HG02938 (cell line): Measurements from ENCODE around the gene MAGI2.

Source experiments
- ATAC-seq: cut with Tn5 transposase; IDR thresholded peaks from one replicate; pipeline ENCODE4 v1.9.1; 2021; ENCODE audit warnings: mild to moderate bottlenecking, moderate library complexity; ENCODE audit not compliant: unreplicated experiment

Gene MAGI2

DNA sequence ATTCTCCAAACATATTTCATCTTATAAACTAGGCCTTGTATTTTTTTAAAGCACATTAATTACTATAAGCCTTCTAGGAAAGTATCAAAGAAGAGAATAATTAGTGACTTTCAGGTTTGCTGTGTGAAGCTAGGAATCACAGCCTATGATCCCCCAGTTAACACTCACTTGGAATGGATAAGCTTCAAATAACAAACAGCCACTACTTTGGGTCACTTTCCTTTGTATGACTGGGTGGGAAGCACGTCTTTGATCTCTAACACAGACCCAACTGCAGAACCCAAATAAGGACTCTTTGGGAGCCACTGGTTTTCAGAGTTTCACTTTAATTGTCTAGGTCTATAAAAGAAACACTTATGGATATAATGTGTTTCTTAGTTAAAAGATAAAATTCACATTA is 769.3 kb downstream of the MAGI2 start:
- ATAC-seq = no peak

DNA sequence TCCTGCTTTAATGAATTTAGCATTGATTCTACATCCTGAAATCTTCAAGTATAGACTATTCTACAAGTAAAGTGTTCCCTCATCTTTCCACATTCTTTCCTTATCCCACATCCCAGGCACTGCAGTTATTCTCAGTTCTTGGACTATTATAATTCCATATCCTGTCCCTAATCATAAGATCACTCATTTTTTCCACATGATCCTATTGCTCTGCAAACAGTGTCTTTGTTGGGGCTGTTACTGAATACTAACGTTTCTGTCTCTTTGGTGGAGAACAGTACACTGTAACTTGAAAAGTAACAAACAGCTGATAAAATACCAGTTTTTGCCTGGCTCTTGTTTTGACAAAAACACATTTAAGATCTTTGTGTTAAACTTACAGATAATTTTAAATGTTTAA is 769.9 kb downstream of the MAGI2 start:
- ATAC-seq = no peak

DNA sequence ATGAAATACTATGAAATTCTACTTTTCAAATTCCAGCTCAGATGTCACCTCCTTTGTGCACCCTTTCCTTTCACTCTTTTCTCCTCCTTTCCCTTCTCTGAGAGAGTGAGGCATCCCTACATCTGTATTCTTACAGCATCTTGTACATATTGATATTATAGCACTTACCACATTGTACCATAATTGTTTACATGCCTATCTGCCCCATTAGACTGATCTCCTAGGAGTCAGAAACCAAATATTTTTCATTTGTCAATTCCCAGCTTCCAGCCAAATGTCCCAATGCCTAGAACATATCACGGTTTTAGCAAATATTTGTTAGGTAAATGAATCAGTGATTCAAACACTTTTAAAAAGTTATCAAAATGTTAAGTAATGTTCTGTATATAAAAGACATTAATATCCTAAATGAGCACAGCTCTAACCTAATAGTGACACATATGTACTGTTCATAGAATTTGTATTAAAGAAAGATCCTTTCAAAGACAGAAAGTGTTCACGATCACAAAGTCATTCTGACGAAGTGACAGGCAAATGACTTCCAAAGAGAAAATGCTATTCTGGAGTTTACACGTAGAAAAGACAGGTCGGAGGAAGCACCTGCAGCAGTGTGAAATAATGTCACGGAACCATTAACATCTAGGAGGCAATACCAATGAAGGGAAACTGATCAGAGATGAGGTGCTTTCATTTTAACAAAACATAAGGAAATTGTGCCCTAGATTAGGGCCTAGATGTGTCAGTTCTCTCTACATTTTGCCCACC is 774.2 kb downstream of the MAGI2 start:
- ATAC-seq = no peak

DNA sequence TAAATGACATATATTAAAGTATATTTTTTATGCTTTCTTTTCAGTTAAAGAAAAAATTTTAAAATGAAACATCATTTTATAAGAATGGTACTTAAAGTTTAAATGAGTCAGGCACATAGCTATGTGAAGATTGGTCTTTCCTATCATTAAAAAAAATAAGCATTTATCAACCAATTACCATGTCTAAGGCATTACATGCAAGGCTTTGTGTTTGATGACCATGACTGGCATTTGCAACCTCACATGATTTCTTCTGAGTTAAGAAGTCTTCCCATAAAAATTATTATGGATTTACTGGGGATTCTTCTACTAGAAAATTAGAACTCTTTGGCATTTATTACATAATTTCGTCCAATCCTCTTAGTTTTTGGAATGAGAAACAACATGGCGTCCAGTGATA is 776.1 kb downstream of the MAGI2 start:
- ATAC-seq = no peak

DNA sequence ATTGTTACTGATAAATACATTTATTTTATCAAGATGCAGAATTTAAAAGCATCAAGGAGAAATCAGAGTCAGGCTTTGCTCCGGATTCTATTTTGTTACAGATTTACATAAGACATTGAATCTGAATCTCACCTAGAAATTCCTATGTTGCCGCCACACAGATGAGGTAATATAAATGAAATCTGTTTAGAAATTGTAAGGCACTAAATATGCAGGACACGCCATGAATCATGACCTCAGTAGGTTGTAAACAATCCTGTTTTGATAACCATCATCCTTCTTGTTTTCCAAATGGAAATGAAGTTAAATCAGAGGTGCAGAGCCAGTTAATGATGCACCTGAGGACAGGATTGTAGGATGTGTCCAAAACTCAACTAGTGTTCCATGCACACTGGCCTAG is 778.0 kb downstream of the MAGI2 start:
- ATAC-seq = no peak

DNA sequence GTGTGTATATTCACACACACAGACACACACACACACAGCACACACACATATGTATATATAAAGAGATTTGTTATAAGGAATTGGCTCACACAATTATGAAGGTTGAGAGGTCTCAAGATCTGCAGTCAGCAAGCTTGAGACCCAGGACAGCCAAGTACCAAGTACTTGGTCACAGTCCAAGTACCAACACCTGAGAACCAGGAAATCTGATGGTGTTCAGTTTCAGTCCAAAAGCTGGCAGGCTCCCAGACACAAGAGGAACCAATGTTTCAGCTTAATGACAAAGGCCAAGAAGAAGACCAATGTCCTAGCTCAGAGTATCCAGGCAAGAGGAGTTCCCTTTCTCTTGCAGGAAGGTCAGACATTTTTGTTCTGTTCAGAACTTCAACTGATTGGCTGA is 780.2 kb downstream of the MAGI2 start:
- no peak for ATAC-seq

DNA sequence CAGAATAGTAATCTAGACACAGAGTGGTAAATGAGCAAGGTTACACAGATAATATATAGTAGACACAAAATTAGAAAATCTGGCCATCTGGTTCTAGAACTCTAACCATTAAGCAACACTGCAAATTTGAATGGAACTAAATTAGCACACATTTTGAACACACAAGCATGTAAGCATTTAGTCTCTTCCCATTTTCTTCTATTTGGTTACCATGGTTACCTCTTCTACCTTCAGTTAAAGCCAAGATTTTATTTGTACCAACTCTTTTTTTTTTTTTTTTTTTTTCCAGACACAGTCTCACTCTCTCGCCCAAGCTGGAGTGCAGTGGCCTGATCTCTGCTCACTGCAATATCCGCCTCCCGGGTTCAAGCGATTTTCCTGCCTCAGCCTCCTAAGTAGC is 790.5 kb downstream of the MAGI2 start:
- ATAC-seq = no peak

DNA sequence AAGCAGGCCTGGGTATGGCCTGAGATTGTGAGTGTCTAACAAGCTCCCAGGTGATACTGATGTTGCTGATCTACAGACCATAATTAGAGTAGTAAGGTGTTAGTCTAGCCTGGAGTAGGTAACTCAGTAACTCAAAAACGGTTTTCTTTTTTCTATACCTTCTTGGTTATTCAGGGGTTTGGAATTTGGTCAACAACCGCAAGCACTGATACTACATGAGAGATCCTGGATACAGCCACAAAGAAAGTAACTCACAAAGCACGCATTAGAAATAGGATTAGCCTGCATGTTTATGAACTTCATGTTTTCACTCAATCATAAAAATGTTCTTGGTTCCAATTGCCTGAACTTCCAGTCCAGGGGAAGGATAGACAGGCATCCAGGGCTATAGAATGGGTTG is 803.5 kb downstream of the MAGI2 start:
- no peak for ATAC-seq

DNA sequence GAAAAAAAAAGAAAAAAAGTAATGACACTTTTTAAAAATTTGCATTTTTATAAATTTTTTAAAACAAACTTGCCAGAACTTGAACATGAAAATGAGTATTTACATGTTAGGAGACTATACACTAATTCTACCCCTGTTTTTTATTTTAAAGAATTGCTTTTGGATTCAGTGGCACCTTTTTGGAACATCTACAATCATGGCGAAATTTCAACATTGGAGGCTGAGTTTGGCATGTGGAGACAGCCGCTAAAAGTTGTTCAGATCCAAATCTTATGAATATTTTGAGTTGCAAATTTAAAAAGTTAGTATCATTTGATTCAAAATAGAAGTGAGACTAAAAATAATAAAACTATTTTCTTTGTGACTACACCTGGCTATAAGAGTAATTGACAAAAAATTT is 804.2 kb downstream of the MAGI2 start:
- no peak for ATAC-seq

DNA sequence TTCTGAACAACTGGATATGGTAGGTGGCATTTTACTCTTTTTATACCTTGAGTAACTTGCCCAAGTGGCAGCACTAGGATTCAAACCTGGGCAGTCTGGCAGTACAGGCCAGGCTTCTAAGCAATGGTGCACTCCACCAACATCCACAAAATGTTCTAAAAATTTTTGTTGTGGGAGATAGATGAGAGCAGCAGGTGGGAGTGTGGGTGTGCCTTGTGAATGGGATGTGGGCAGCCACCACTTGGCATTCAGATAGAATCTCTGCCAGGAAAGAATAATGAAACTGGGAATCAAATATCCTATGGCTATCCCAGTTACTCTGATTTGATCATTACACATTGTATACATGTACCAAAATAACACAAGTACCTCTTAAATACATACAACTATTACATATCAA is 810.7 kb downstream of the MAGI2 start:
- no peak for ATAC-seq

DNA sequence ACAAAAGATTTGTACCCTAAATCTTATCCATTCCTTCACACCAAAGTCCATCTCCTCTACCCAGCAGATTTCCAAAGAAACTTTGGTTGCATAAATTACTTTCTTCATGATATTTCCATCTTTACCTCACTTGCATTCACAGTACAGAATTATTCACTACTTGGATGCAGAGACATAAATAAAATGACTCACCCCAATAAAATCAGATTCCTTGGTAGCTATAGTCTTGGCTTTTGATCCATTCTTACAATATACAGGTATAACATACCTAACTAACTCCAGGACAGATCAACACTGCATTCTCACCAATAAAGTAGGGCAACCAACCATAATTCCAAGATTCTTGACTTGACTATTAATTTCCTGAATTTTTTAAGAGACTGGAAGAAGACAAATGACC is 815.1 kb downstream of the MAGI2 start:
- ATAC-seq = no peak

DNA sequence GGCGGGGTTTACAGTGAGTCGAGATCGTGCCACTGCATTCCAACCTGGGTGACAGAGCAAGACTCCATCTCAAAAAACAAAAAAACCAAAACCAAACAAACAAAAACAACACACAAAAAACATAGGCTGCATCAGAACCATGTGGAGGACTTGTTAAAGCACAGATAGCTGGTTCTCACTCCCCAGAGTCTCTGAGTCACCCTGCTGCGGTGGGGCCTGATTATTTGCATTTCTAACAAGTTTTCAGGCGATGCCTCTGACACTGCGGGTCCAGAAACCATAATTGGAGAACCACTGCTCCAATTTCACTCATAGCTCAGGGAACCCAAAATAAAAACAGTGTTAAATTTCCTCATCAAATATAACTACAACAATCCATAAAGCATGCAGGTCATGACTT is 816.7 kb downstream of the MAGI2 start:
- ATAC-seq = no peak

DNA sequence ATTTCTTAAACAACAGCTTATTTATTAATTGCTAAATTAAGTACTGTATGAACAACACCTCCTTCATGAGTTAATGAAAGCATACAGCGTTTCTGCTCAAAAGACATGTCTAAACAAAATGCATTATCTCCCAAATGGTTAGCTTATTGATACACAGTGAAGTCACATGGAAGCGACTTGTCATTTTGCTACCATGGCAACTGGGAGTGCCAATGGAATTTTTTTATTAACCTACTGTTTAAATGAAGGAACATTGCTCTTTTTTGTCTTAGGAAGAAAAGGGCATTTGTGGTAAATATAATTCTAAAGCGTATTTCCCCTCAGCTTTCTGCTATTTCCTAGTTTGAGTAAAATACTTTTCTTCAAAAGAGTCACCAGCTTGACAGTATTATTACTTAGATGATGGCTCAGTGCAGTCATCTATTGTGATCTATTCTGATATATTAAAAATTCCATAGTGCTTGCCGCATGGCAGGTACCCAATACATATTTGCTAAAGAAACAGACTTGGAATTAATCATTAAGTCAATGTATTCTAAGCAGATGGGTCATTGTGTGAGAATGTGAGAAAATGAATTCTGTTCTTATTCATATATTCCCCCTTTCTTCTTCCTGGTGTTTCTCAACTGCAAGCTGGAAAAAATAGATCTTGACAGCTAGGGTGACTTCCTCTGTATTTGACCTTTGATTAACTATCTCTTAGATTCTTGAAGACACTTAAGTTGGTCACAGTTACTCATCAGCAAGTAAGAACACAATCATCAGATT is 818.3 kb downstream of the MAGI2 start:
- no peak for ATAC-seq

DNA sequence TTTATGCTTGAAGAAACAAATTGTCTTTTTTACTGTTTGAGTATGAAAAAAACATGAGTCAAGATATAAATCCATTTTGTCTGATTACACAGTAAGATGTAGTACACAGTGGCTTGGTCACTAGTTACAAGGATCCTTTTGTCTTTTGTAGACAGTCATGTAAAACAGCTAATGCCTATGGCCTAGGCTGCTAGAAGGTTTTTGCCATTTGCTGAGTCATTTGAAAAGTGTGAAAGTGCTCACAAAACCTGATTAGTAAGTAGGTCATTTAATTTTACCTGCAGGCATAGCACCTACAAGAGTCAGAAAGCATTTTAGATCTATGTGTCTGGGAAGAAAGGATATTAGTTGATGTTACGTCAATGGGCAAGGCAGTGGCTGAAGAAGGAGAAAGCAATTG is 819.4 kb downstream of the MAGI2 start:
- no peak for ATAC-seq

DNA sequence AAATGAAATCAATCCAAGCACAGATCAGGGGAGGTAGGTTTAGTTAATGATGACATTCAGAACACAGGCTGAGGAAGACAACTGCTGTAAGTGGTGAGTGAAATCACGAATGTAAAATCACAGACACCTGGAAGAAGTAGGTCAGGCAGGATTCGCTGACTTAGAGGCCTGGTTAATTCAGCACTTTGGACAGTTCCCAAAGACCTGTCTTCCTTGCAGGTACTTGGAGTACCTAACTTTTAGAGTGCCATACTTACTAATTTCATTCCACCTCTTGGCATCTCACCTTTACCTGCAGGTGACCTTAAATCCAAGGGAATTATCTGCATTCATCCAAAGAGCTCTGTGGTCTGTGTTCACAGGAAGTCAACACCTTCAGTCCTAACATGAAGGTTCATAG is 832.5 kb downstream of the MAGI2 start:
- ATAC-seq = no peak

DNA sequence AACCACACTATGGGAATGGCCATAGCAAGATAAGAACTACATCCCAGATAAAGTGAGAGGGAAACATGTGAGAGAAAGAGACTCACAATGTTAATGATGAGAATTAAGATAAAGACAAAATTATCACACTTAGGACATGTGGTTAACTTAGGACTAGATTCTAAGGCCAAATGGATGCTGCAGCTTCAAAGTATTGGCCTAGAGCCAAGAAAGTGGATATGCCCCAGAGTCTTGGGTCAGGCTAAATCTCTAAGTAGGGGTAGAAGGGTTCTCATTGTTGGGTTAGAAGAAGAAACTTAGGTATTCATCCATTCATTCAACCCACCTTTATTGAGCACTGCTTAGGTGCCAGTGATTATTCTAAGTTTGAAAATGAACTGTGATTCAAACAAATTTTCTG is 836.9 kb downstream of the MAGI2 start:
- no peak for ATAC-seq

DNA sequence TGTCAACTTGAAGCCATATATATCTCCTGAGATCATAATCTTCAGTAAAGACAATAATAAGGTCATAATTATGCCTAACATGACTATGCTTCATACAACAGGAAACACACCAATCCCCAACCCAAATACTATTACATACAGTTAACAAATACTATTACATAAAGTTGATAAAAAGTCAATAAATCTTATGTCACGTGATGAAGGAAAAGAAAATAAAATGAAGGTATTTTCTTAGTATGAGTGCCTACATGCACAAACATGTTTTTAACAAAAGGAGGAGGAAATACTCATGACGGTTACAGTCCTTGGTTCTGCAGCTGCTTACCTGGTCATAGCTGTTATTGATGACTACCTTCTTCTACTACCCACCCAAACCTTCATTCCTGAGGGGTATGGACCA is 844.2 kb downstream of the MAGI2 start:
- ATAC-seq = no peak

DNA sequence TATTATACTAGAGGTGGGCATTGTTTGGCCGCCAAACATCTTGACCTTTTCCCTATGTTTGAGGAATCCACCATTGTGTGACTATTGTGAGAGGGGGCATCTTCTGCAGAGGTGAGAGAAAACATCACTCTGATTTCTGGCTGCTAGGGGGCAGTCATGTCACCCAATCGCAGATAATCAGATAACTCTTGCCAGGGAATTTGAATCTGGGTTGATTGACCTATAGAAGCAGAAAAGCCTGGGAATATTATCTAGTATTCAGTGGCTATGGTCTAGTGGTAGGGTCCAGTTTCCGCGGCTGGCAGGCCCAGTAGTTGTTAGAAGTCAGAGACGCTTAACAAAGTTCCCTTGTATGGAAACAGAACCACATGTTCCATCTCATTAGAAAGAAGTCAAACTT is 846.4 kb downstream of the MAGI2 start:
- ATAC-seq = no peak

DNA sequence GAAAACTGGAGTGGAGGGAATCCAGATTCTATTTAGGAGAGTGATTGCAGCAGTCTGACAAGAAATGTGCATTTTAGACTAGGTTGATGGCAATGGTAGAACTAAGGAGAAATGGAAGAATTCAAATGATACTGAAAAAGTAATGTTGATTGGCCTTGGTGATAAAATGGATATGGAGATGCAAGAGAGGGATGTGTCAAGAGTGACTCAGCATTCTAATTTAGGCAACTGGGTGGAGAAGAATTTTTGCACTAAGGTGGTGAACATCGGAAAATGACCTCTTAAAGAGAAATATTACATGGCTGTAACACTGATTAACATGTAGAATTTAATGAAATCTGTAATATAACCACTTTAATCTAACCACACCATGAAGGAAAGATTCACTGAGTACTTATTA is 848.3 kb downstream of the MAGI2 start:
- ATAC-seq = no peak

DNA sequence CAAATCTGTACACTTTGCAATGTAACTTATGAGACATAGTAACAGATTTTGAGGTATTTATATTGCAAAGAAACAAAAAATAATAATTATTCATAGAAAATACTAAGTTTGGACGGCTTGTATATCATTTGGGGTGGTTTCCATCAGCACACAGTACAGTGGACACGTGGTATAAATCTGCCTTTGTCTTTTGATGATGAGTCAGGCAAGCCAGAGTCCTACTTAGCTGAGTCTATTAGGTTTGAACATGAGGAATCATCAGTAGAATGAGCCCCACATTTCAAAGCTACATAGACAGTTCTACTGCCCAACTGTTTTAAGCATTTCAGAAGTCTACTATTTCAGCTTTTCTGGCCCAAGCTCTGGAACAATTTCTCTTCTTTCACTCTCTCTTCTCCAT is 851.7 kb downstream of the MAGI2 start:
- ATAC-seq = no peak

DNA sequence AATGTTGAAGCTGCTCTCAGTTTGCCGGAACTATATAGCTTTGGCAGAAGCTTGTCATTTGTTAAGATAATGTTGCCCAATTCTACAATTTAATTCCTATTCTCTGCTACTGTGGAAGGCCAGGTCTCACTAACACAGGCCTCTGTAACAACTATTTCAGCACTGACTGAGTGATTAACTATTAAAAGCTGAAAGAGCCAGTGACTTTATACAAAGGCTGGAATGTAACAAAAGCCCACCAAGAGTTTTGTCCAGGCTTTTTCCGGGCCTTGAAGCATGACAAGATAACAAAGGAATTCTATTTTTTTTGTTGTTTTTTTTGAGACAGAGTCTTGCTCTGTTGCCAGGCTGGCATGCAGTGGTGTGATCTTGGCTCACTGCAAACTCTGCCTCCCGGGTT is 859.3 kb downstream of the MAGI2 start:
- no peak for ATAC-seq

DNA sequence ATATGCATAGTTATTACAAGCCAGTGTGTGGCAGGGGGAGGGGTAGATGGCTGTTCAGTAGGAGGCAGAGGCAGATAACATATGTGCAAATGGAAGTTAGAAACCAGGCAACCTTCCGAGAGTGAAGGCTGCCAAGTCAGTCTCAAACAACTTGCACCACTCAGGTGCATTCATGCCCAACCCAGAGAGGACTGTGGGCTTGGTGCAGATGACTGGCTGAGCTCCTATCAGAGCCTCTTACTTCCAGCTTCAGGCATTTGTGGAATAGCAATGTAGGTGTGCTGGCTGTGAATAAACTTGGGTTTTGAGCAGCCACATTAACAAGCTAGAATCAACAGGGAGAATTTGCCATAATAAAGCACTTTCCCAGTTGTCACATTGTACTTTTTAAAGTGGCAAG is 865.1 kb downstream of the MAGI2 start:
- no peak for ATAC-seq
